GM19099 (cell line): ENCODE measurements around the gene ZC3H7A.

ENCODE experiments used
- POLR2A ChIP-seq: IDR thresholded peaks from 3 replicates; pipeline ENCODE4 v1.6.1; 2011; ENCODE audit warnings: low read depth; ENCODE audit not compliant: insufficient read length; ENCODE audit errors: extremely low read depth

The ZC3H7A gene, protein sequence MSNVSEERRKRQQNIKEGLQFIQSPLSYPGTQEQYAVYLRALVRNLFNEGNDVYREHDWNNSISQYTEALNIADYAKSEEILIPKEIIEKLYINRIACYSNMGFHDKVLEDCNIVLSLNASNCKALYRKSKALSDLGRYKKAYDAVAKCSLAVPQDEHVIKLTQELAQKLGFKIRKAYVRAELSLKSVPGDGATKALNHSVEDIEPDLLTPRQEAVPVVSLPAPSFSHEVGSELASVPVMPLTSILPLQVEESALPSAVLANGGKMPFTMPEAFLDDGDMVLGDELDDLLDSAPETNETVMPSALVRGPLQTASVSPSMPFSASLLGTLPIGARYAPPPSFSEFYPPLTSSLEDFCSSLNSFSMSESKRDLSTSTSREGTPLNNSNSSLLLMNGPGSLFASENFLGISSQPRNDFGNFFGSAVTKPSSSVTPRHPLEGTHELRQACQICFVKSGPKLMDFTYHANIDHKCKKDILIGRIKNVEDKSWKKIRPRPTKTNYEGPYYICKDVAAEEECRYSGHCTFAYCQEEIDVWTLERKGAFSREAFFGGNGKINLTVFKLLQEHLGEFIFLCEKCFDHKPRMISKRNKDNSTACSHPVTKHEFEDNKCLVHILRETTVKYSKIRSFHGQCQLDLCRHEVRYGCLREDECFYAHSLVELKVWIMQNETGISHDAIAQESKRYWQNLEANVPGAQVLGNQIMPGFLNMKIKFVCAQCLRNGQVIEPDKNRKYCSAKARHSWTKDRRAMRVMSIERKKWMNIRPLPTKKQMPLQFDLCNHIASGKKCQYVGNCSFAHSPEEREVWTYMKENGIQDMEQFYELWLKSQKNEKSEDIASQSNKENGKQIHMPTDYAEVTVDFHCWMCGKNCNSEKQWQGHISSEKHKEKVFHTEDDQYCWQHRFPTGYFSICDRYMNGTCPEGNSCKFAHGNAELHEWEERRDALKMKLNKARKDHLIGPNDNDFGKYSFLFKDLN

DNA sequence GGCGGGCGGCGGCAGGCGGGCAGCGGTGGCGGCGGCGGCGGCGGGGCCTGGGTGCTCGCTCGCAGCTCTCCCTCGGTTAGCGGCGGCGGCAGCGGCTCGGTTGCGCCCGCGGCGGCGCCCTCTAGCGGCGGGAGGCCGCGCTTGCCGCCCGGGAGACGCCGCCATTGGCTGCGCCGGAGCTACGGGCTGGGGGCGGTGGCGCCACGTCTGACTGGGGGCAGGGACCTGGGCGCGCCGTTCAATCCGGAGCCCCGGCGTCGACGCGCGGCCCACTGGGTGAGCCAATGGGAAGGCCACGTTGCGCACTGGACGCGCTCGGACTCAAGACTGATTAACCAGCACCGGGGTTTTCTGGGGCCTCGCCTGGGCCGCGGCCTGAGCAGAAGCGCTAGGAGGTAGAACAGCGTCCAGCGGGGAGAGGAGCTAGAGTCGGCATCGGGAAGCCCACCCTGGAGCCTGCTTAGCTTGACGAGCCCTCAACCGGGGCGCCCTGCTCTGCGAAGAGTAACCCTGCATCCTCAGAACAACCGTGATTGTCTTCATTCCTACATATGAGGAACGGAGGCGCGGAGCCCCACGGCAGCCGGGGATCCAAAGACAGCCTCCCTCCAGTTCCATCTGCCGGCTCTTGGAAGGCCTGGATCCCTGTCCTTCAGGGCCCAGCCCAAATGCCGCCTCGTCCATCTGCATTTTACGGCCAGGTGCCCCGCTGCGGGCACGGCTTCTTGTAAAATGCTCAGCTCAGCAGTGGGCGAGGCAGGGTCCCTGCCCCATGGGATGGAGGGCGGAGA, at the start of gene ZC3H7A:
Gene ZC3H7A (minus strand): TSS at position 93 of the 791 bp plus-strand sequence. CDS start 14,904 bp downstream, outside the sequence.
- peak; percentile 98 for TF ChIP-seq POLR2A

DNA sequence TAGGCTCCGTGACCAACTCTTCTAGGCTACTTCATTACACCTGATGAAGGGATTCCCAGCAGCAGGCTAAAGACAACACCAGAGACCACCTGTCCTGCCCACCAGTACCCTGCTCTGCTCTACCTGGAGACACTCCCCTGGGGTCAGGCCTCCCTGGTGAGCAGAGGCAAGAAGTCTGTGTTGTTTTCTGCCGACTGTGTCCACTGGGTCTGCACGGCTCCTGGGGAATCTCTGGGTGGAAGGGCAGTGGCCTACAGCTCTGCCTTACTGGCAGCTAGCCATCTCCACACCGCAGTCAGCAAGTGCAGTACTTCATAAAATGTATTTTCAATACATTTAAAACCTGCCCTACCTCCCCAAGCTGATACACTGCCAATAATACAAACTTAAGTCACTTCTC, 47.4 kb upstream of the ZC3H7A start:
- no peak for TF ChIP-seq POLR2A

DNA sequence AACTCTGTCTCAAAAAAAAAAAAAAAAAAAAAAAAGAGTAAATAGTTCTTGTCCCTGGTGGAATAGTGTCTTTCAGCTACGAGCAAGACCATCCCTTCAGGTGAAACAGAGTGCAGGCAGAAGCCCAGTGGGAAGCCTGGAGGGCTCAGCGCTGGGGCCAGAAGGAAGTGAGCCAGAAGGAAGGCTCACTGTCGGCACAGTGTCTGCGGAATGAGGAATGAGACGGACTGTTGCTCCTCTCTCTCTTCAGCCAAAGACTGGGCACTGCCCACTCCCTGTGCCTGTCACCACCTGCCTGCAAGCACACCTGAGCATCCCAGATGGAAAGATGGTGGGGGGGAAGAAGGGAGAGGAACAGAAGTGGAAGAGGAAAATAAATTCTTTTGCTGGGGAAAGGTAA, 46.8 kb upstream of the ZC3H7A start:
- no peak for TF ChIP-seq POLR2A

DNA sequence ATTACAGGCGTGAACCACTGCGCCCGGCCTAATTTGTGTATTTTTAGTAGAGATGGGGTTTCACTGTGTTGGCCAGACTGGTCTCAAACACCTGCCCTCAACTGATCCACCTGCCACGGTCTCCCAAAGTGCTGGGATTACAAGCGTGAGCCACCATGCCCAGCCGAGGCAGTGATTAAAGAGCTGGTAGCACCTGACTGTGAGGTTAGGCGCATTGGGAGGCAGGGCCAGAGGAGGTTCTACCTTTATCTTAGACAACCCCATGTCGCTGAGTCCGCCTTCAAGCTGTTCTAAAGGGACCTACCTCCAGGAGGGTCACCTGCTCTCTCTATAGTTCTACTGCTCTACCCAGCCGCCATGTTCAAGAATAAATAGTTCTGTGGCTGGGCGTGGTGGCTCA, 46.1 kb upstream of the ZC3H7A start:
- TF ChIP-seq POLR2A, result no peak

DNA sequence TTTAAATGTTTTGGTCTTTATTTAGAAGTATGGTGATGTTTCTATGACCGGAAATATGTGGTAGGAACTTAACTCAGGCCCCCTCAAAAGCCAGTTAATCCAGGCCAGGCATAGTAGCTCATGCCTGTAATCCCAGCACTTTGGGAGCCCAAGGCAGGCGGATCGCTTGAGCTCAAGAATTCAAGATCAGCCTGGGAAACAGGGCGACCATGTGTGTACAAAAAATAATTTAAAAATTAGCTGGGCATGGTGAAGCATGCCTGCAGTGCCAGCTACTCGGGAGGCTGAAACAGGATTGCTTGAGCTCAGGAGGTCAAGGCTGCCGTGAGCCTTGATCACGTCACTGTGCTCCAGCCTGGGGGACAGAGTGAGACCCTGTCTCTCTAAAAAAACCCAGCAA, 44.0 kb upstream of the ZC3H7A start:
- TF ChIP-seq POLR2A, result no peak

DNA sequence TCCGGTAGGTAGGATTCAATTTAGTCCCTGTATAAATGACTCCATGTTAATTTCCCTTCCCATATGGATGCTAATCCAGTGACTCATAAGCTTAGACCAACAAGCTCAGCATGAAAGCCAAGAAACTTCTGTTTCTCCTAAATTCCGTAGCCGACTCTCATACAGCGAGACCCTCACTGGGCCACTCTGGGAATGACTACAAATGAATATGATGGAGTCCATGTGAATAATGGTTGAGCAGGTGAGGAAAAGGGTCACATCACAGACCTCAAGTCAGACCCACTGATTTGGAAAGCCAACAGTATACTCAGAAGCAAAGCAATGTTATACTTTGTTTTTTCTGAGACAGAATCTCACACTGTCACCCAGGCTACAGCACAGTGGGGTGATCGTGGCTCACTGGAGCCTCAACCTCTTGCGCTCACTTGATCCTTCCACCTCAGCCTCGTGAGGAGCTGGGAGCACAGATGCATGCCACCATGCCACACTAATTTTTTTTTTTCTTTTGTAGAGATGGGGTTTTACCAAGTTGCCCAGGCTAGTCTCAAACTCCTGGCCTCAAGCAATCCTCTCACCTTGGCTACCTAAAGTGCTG, 39.7 kb upstream of the ZC3H7A start:
- no peak for TF ChIP-seq POLR2A

DNA sequence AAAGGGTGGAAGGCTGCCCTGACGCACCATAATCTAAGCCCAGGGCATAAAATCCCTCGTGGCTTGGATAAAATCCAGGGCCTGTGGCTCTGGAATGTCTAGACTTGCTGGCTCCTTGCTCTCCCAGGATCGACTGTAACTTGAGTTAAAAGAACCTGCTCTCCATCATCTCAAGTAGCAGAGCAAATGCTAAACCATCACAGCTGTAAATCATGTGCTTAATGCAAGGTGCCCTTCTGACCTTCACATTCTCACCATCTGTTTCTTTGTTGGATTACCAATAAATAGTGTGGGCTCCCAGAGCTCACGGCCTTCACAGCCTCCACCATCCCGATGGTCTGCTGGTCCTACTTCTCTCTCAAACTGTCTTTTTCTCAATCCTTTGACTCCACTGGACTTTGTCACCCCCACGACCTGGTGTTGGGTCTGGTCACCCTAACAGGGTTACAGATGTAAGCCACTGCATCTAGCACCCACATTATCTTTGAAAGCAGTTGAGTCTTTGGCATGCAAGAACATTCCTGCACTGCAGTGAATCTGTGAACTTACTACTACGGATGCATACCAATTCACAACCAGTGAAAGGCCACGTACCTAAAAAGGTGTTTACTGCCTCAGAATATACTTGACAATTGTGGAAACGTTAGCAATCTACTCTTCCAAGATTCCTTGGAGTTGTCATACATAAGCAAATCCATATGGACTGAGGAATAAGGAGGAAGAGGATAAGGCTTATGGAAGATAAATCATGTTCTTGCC, 39.0 kb upstream of the ZC3H7A start:
- TF ChIP-seq POLR2A, result no peak

DNA sequence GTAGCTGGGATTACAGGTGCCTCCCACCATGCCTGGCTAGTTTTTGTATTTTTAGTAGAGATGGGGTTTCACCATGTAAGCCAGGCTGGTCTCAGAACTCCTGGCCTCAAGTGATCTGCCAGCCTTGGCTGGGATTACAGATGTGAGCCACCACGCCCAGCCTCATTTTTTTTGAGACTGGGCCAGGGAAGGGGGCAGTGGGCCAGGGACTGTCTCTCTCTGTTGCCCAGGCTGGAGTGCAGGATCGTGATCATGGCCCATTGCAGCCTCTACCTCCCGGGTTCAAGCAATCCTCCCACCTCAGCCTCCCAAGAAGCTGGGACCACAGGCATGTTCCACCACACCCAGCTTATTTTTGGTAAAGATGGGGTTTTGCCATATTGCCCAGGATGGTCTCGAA, 38.3 kb upstream of the ZC3H7A start:
- TF ChIP-seq POLR2A, result no peak

DNA sequence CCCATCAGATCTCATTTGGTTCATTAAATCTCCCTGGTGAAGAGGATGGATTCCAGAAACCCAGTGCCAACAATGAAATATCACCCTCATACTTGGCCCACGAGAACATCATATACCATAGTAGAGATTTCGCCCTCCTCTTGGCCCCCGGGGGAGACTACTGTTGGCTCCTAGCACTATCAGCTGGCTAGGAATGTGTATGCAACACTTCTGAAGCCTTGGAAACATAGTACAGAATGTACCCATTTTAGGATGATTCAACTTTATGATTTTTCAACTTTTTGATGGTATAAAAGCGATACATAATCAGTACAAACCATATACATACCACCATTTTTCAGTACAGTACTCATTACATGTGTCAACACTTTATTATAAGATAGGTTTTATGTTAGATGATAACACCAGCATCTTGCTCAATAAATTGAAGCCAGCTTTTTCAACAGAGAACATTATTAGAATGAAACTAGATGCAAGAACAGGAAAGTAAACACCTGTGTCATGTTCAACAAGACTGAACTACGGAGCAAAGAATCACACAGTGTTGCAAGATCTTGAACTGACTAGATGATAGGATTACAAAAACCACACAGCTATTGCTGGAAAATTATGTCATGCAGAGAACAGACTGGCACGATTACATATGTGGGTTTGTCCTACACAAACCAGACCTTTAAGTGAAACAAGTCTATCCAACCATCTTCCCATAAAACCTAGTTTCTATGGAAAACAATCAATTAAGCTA, 37.1 kb upstream of the ZC3H7A start:
- TF ChIP-seq POLR2A, result no peak

DNA sequence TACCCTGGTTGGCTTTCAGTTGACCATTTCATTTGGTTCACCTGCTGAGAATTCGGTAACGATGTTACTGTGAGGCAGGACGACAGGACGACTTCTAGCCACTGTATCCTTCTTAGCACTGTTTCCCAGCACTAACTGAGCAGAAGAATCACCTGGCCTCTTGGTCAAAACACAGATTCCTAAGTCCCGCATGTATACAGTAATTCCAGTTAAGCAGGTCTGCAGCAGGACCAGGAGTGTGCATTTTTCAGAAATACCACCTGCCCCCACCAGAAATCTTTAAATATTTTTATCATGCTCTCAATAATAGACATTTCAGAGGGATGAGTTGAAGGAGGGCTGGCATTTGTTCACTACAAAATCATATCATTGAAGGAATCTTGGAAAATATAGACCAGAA, 31.6 kb upstream of the ZC3H7A start:
- TF ChIP-seq POLR2A, result no peak

DNA sequence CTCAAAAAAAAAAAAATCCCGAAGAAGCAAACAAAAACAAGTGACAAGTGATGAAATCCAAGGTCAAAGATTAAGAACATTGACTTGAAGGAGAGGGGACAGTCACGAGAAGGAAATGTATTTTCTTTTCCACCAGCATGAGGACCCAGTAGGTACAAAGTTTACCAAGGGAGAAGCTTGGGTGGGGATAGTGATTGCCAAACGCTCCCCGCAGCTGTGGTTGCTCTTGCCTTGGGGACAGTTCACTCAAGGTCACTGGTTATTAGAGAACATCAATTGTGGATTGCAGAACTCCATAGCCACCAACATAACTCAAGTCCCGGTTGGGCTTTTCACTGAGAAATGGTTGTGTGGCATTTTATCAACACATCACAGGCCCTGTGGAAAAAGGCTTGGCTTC, 27.3 kb upstream of the ZC3H7A start:
- no peak for TF ChIP-seq POLR2A

DNA sequence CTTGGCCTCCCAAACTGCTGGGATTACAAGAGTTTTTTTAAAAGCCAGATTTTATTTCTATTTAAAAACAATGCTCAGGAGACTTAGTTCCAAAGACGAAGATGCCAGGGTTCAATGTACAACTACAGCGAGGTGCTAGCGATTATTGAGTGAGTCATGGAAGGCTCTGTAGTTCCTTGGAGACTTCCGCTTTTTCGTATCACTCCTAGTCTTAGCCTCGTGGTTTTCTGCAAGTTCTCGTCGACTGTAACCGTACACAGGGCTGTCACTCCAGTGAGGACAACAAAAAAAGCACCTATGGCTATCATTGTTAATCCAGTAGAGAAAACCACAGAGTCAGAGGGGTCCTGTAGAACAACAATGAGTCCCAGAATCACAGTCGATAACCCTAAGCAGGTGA, 22.7 kb upstream of the ZC3H7A start:
- no peak for TF ChIP-seq POLR2A

DNA sequence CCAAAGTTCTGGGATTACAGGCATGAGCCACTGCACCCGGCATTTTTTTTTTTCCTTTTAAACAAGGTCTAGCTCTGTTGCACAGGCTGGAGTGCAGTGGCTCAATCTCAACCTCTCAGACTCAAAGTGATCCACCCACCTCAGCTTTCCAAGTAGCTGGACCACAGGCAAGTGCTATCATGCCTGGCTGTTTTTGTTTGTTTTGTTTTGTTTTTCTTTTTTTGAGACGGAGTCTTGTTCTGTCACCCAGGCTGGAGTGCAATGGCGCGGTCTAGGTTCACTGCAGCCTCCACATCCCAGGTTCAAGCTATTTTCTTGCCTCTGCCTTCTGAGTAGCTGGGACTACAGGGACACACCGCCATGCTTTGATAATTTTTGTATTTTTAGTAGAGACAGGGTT, 19.1 kb upstream of the ZC3H7A start:
- TF ChIP-seq POLR2A, result no peak
